GM23338 (cell line): ENCODE measurements around the gene TSTD2. TPM values are rescaled to one million over a fixed set of nuclear protein-coding genes. Genes with fewer than 3 reads are reported as not detected.

ENCODE experiments used
- ATAC-seq: fragments of 200-7000 bp; cut with Tn5 transposase; 3 replicates; pipeline ENCODE4 v1.9.1; 2020
- DNase-seq: peaks from one replicate; pipeline ENCODE4 v3.0.0-alpha.2; 2015; ENCODE audit warnings: low spot score
- H2AFZ ChIP-seq: fragments of 200-600 bp; sonication (generic); 2 replicates; pipeline ENCODE4 v1.8.0; 2016; ENCODE audit warnings: antibody characterized with exemption, mild to moderate bottlenecking, moderate library complexity
- H3F3A ChIP-seq: fragments of 200-600 bp; sonication (generic); replicated peaks from 2 replicates; pipeline ENCODE4 v1.8.0; 2017; ENCODE audit warnings: antibody characterized with exemption, mixed run types, low read depth
- H3K27ac ChIP-seq: fragments of 200-600 bp; sonication (generic); 2 replicates; pipeline ENCODE4 v1.6.1; 2016; ENCODE audit warnings: low read depth
- H3K27me3 ChIP-seq: fragments of 200-600 bp; sonication (generic); 2 replicates; pipeline ENCODE4 v1.8.0; 2016; ENCODE audit warnings: mild to moderate bottlenecking, mixed run types, moderate library complexity; ENCODE audit not compliant: insufficient read depth
- H3K36me3 ChIP-seq: fragments of 200-600 bp; sonication (generic); 2 replicates; pipeline ENCODE4 v1.8.0; 2016; ENCODE audit warnings: mild to moderate bottlenecking; ENCODE audit not compliant: insufficient read depth
- H3K4me1 ChIP-seq: fragments of 200-600 bp; sonication (generic); 2 replicates; pipeline ENCODE4 v1.8.0; 2016; ENCODE audit warnings: mild to moderate bottlenecking, moderate library complexity; ENCODE audit not compliant: insufficient read depth
- H3K4me2 ChIP-seq: fragments of 200-600 bp; sonication (generic); 2 replicates; pipeline ENCODE4 v1.7.1; 2017; ENCODE audit warnings: mixed run types
- H3K4me3 ChIP-seq: fragments of 200-600 bp; sonication (generic); 2 replicates; pipeline ENCODE4 v1.6.1; 2016; ENCODE audit warnings: mixed run types
- H3K79me2 ChIP-seq: fragments of 200-600 bp; sonication (generic); replicated peaks from 2 replicates; pipeline ENCODE4 v1.8.0; 2017; ENCODE audit warnings: mild to moderate bottlenecking; ENCODE audit not compliant: insufficient read depth
- H3K9me2 ChIP-seq: fragments of 200-600 bp; sonication (generic); 2 replicates; pipeline ENCODE4 v1.8.0; 2017; ENCODE audit not compliant: insufficient read depth
- H4K20me1 ChIP-seq: fragments of 200-600 bp; sonication (generic); replicated peaks from 2 replicates; pipeline ENCODE4 v1.8.0; 2017; ENCODE audit warnings: mild to moderate bottlenecking; ENCODE audit not compliant: insufficient read depth
- H3K27ac Mint-ChIP-seq: 2 replicates; pipeline ENCODE4 v1.8.0; 2020; ENCODE audit warnings: inconsistent platforms, mild to moderate bottlenecking, moderate library complexity, mixed read lengths
- H3K27me3 Mint-ChIP-seq: 3 replicates; pipeline ENCODE4 v1.8.0; 2022; ENCODE audit warnings: low read depth, mild to moderate bottlenecking, moderate library complexity, mixed read lengths, inconsistent platforms; ENCODE audit not compliant: insufficient read depth, poor library complexity
- H3K36me3 Mint-ChIP-seq: 3 replicates; pipeline ENCODE4 v1.8.0; 2021; ENCODE audit warnings: low read depth, mild to moderate bottlenecking, inconsistent platforms, moderate library complexity, mixed read lengths
- H3K4me1 Mint-ChIP-seq: 3 replicates; pipeline ENCODE4 v1.8.0; 2020; ENCODE audit warnings: mild to moderate bottlenecking, inconsistent platforms, mixed read lengths
- H3K4me3 Mint-ChIP-seq: 3 replicates; pipeline ENCODE4 v1.8.0; 2021; ENCODE audit warnings: moderate library complexity, mild to moderate bottlenecking, inconsistent platforms, mixed read lengths
- H3K9me3 Mint-ChIP-seq: 3 replicates; pipeline ENCODE4 v1.8.0; 2020; ENCODE audit warnings: moderate library complexity, mild to moderate bottlenecking, inconsistent platforms, mixed read lengths
- CREB1 ChIP-seq: fragments of 250-450 bp; sonication (Bioruptor Pico); IDR thresholded peaks from 2 replicates; pipeline ENCODE4 v1.5.0; 2020; ENCODE audit warnings: low read depth, mild to moderate bottlenecking, moderate library complexity
- CTCF ChIP-seq, 2 experiments: fragments of 200-600 bp in 1 of 2; sonication (generic) in 1 of 2; conservative IDR thresholded peaks; 2 replicates each; pipeline versions ENCODE4 v1.5.1 to v1.6.1; 2016 to 2017; ENCODE audit warnings: antibody characterized with exemption in 2 of 2, low read depth in 2 of 2, mild to moderate bottlenecking in 2 of 2, moderate library complexity in 1 of 2
- ETS1 ChIP-seq: IDR thresholded peaks from 2 replicates; pipeline ENCODE4 v1.6.1; 2016; ENCODE audit warnings: antibody characterized with exemption
- EZH2 ChIP-seq: fragments of 200-600 bp; sonication (generic); IDR thresholded peaks from one replicate; pipeline ENCODE4 v1.8.0; 2017; ENCODE audit warnings: antibody characterized with exemption, mild to moderate bottlenecking, low read depth; ENCODE audit not compliant: unreplicated experiment
- EZH2phosphoT487 ChIP-seq: fragments of 200-600 bp; sonication (generic); IDR thresholded peaks from one replicate; pipeline ENCODE4 v1.8.1; 2018; ENCODE audit warnings: antibody characterized with exemption; ENCODE audit not compliant: unreplicated experiment
- JUNB ChIP-seq: IDR thresholded peaks from one replicate; pipeline ENCODE4 v1.6.1; 2016; ENCODE audit warnings: antibody characterized with exemption; ENCODE audit not compliant: unreplicated experiment
- NANOG ChIP-seq: IDR thresholded peaks from 2 replicates; pipeline ENCODE4 v1.6.1; 2016; ENCODE audit warnings: antibody characterized with exemption, borderline replicate concordance
- POLR2AphosphoS5 ChIP-seq: IDR thresholded peaks from 2 replicates; pipeline ENCODE4 v1.6.1; 2016; ENCODE audit warnings: antibody characterized with exemption, low read depth
- STAT1 ChIP-seq: IDR thresholded peaks from one replicate; pipeline ENCODE4 v1.6.1; 2016; ENCODE audit warnings: antibody characterized with exemption; ENCODE audit not compliant: unreplicated experiment
- ZNF114 ChIP-seq: fragments of 250-450 bp; sonication (Bioruptor Pico); IDR thresholded peaks from 2 replicates; pipeline ENCODE4 v1.5.0; 2020; ENCODE audit warnings: mild to moderate bottlenecking, moderate library complexity
- ZNF331 ChIP-seq: fragments of 250-450 bp; sonication (Bioruptor Pico); IDR thresholded peaks from 2 replicates; pipeline ENCODE4 v1.5.0; 2020; ENCODE audit warnings: low read depth, mild to moderate bottlenecking, moderate library complexity
- ZNF462 ChIP-seq: fragments of 250-450 bp; sonication (Bioruptor Pico); IDR thresholded peaks from 2 replicates; pipeline ENCODE4 v1.5.0; 2020; ENCODE audit warnings: mild to moderate bottlenecking, moderate library complexity
- polyA plus RNA-seq: library from polyadenylated mRNA; unstranded; fragments of >200 nt; fragmentation: Nextera tagmentation; extraction: Ambion mirVana; gene quantifications from 2 replicates; pipeline ENCODE4 v1.2.1, GENCODE V29; 2016
- total RNA-seq: library from RNA; depleted of rRNA; stranded (reverse); fragments of >200 nt; shearing (Covaris generic); gene quantifications from 2 replicates; pipeline ENCODE4 v1.2.3, GENCODE V29; 2014
- TF ChIP-seq, protein P1 (sequence below): IDR thresholded peaks from one replicate; pipeline ENCODE4 v1.6.1; 2018; ENCODE audit warnings: antibody characterized with exemption; ENCODE audit not compliant: unreplicated experiment

TSTD2 gene
- total and polyA plus RNA-seq, 2 experiments from 2014 or later = 8.5 to 21.8 TPM

DNA sequence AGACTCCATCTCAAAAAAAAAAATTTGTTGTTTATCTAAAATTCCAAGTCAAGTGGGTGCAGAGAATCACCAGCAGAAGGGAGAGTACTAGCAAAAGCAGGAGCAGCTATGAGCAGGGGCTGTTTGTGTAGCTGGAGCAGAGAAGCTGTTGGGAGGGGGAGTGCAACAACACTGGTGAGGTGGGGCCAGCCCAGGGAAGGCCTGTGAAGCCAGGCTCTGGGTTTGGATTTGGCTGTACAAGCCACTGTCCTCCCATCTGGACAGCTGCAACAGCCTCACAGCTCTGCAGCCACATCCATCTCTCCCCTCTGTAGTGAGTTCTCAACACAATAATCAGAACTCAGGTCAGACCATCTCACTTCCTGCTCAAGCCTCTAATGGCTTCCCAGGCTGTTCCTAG, 72.3 kb downstream of the TSTD2 start:
- Histone ChIP-seq H3K27me3 (no peaks in the 10 kb centered on the region), H3K4me3 (no peak overlapping the region), H3K9me2 (no peaks in the 10 kb centered on the region), H3K36me3 (no peaks in the 10 kb centered on the region), H3F3A (no peaks in the 10 kb centered on the region), H3K4me1 (peaks cover 18% of the 10 kb centered on the region), H3K79me2 (no peaks in the 10 kb centered on the region), H2AFZ (no peak overlapping the region), H3K27ac (no peak overlapping the region), H3K4me2 (no peak overlapping the region), H4K20me1 (no peaks in the 10 kb centered on the region)
- Mint-ChIP-seq H3K27ac (no peak overlapping the region), H3K4me1 (peaks cover 35% of the 10 kb centered on the region), H3K36me3 (no peaks in the 10 kb centered on the region), H3K9me3 (no peaks in the 10 kb centered on the region), H3K27me3 (peaks cover 15% of the 10 kb centered on the region), H3K4me3 (no peak overlapping the region)
- DNase-seq = no peak
- no peak for ATAC-seq
- TF ChIP-seq, protein P1, sequence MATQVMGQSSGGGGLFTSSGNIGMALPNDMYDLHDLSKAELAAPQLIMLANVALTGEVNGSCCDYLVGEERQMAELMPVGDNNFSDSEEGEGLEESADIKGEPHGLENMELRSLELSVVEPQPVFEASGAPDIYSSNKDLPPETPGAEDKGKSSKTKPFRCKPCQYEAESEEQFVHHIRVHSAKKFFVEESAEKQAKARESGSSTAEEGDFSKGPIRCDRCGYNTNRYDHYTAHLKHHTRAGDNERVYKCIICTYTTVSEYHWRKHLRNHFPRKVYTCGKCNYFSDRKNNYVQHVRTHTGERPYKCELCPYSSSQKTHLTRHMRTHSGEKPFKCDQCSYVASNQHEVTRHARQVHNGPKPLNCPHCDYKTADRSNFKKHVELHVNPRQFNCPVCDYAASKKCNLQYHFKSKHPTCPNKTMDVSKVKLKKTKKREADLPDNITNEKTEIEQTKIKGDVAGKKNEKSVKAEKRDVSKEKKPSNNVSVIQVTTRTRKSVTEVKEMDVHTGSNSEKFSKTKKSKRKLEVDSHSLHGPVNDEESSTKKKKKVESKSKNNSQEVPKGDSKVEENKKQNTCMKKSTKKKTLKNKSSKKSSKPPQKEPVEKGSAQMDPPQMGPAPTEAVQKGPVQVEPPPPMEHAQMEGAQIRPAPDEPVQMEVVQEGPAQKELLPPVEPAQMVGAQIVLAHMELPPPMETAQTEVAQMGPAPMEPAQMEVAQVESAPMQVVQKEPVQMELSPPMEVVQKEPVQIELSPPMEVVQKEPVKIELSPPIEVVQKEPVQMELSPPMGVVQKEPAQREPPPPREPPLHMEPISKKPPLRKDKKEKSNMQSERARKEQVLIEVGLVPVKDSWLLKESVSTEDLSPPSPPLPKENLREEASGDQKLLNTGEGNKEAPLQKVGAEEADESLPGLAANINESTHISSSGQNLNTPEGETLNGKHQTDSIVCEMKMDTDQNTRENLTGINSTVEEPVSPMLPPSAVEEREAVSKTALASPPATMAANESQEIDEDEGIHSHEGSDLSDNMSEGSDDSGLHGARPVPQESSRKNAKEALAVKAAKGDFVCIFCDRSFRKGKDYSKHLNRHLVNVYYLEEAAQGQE = no peak
- TF ChIP-seq CREB1 (CRISPR knock-in tag) (no peak), NANOG (no peak), JUNB (no peak), ETS1 (no peak), ZNF462 (CRISPR knock-in tag) (no peak), ZNF114 (CRISPR knock-in tag) (no peak), STAT1 (no peak), EZH2phosphoT487 (no peak), POLR2AphosphoS5 (no peak), ZNF331 (no peak), CTCF (conservative IDR thresholded peaks at IDR 0.05; ENCODE audit: low read depth in 2 of 2) (no peak), EZH2 (no peak)
